ENCODE data around the gene HLA-DRA. TPM values are rescaled to one million over a fixed set of nuclear protein-coding genes. Genes with fewer than 3 reads are reported as not detected.
A peak's percentile ranks its signal among the peaks of the same experiment; 100 is the strongest.

HLA-DRA gene
- total and polyA plus RNA-seq, 2 experiments from 2014 or later: 6.9 to 7.7 TPM

- DNase-seq (ENCODE audit: low spot score) (no peak), ATAC-seq (no peak)
- TF ChIP-seq ETS1 (IDR thresholded peaks at IDR 0.05) (no peak), POLR2AphosphoS5 (IDR thresholded peaks at IDR 0.05; ENCODE audit: low read depth) (no peak), EZH2phosphoT487 (IDR thresholded peaks at IDR 0.05; ENCODE audit: unreplicated experiment) (no peak), ZNF331 (CRISPR knock-in tag; IDR thresholded peaks at IDR 0.05; ENCODE audit: low read depth) (no peak), JUNB (IDR thresholded peaks at IDR 0.05; ENCODE audit: unreplicated experiment) (no peak), NANOG (IDR thresholded peaks at IDR 0.05; ENCODE audit: borderline replicate concordance) (no peak), EZH2 (IDR thresholded peaks at IDR 0.05; ENCODE audit: low read depth, unreplicated experiment) (no peak), STAT1 (IDR thresholded peaks at IDR 0.05; ENCODE audit: unreplicated experiment) (no peak), CREB1 (CRISPR knock-in tag; IDR thresholded peaks at IDR 0.05; ENCODE audit: low read depth) (no peak), CTCF (conservative IDR thresholded peaks at IDR 0.05; ENCODE audit: low read depth in 2 of 2) (no peak), ZNF114 (CRISPR knock-in tag; IDR thresholded peaks at IDR 0.05) (no peak), REST (IDR thresholded peaks at IDR 0.05; ENCODE audit: unreplicated experiment) (no peak)
- TF ChIP-seq, protein P1, sequence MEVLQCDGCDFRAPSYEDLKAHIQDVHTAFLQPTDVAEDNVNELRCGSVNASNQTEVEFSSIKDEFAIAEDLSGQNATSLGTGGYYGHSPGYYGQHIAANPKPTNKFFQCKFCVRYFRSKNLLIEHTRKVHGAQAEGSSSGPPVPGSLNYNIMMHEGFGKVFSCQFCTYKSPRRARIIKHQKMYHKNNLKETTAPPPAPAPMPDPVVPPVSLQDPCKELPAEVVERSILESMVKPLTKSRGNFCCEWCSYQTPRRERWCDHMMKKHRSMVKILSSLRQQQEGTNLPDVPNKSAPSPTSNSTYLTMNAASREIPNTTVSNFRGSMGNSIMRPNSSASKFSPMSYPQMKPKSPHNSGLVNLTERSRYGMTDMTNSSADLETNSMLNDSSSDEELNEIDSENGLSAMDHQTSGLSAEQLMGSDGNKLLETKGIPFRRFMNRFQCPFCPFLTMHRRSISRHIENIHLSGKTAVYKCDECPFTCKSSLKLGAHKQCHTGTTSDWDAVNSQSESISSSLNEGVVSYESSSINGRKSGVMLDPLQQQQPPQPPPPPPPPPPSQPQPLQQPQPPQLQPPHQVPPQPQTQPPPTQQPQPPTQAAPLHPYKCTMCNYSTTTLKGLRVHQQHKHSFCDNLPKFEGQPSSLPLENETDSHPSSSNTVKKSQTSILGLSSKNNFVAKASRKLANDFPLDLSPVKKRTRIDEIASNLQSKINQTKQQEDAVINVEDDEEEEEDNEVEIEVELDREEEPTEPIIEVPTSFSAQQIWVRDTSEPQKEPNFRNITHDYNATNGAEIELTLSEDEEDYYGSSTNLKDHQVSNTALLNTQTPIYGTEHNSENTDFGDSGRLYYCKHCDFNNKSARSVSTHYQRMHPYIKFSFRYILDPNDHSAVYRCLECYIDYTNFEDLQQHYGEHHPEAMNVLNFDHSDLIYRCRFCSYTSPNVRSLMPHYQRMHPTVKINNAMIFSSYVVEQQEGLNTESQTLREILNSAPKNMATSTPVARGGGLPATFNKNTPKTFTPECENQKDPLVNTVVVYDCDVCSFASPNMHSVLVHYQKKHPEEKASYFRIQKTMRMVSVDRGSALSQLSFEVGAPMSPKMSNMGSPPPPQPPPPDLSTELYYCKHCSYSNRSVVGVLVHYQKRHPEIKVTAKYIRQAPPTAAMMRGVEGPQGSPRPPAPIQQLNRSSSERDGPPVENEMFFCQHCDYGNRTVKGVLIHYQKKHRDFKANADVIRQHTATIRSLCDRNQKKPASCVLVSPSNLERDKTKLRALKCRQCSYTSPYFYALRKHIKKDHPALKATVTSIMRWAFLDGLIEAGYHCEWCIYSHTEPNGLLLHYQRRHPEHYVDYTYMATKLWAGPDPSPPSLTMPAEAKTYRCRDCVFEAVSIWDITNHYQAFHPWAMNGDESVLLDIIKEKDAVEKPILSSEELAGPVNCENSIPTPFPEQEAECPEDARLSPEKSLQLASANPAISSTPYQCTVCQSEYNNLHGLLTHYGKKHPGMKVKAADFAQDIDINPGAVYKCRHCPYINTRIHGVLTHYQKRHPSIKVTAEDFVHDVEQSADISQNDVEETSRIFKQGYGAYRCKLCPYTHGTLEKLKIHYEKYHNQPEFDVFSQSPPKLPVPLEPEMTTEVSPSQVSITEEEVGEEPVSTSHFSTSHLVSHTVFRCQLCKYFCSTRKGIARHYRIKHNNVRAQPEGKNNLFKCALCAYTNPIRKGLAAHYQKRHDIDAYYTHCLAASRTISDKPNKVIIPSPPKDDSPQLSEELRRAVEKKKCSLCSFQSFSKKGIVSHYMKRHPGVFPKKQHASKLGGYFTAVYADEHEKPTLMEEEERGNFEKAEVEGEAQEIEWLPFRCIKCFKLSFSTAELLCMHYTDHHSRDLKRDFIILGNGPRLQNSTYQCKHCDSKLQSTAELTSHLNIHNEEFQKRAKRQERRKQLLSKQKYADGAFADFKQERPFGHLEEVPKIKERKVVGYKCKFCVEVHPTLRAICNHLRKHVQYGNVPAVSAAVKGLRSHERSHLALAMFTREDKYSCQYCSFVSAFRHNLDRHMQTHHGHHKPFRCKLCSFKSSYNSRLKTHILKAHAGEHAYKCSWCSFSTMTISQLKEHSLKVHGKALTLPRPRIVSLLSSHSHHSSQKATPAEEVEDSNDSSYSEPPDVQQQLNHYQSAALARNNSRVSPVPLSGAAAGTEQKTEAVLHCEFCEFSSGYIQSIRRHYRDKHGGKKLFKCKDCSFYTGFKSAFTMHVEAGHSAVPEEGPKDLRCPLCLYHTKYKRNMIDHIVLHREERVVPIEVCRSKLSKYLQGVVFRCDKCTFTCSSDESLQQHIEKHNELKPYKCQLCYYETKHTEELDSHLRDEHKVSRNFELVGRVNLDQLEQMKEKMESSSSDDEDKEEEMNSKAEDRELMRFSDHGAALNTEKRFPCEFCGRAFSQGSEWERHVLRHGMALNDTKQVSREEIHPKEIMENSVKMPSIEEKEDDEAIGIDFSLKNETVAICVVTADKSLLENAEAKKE (CRISPR knock-in tag; IDR thresholded peaks at IDR 0.05): no peak
- Histone ChIP-seq H3K36me3 (ENCODE audit: insufficient read depth) (no peaks in the 10 kb centered on the region), H3K4me1 (ENCODE audit: insufficient read depth) (no peaks in the 10 kb centered on the region), H3F3A (replicated peaks; ENCODE audit: low read depth) (no peaks in the 10 kb centered on the region), H4K20me1 (replicated peaks; ENCODE audit: insufficient read depth) (no peaks in the 10 kb centered on the region), H3K4me3 (no peak overlapping the region), H2AFZ (peak overlapping the region; percentile 84; the same call in 1 of the 2 replicates), H3K9me2 (ENCODE audit: insufficient read depth) (0 out of 2 replicates have a peak, but pooled peaks cover 7% of the 10 kb centered on the region), H3K27ac (ENCODE audit: low read depth) (no peak overlapping the region), H3K4me2 (no peak overlapping the region), H3K27me3 (ENCODE audit: insufficient read depth) (no peaks in the 10 kb centered on the region), H3K79me2 (replicated peaks; ENCODE audit: insufficient read depth) (no peaks in the 10 kb centered on the region)
- Mint-ChIP-seq H3K9me3 (peaks cover 15% of the 10 kb centered on the region), H3K4me3 (no peak overlapping the region), H3K27me3 (ENCODE audit: insufficient read depth, low read depth, poor library complexity) (no peaks in the 10 kb centered on the region), H3K27ac (no peak overlapping the region), H3K4me1 (peaks cover 2% of the 10 kb centered on the region; the same call in 2 of the 3 replicates), H3K36me3 (ENCODE audit: low read depth) (0 out of 3 replicates have a peak, but pooled peaks cover 4% of the 10 kb centered on the region)
Measured at GRCh38 chr6:32472781-32473375, 33.2 kb downstream of the HLA-DRA start.

Data from GM23338 (cell line).